ENCODE results near the gene ASAH2.

DNA sequence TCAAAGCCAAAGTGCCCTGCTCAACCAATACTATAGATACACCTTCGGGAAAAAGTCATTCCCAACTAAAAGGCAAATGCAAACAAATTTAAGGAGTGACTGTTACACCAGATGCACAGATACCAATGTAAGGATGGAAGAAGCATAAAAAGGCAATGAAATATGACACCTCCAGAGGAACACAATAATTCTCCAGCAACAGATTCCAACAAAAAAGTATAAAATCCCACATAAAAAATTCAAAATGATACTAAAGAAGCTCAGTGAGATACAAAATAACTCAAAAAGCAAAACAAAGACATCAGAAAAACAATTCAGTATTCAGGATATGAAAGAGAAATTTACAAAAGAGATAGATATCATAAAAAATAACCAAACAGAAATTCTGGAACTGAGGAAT lies 44.1 kb upstream of the ASAH2 start:
- no peak for TF ChIP-seq EZH2 (optimal IDR thresholded peaks at IDR 0.05; ENCODE audit: low read depth, low read length)
- TF ChIP-seq, protein P1, sequence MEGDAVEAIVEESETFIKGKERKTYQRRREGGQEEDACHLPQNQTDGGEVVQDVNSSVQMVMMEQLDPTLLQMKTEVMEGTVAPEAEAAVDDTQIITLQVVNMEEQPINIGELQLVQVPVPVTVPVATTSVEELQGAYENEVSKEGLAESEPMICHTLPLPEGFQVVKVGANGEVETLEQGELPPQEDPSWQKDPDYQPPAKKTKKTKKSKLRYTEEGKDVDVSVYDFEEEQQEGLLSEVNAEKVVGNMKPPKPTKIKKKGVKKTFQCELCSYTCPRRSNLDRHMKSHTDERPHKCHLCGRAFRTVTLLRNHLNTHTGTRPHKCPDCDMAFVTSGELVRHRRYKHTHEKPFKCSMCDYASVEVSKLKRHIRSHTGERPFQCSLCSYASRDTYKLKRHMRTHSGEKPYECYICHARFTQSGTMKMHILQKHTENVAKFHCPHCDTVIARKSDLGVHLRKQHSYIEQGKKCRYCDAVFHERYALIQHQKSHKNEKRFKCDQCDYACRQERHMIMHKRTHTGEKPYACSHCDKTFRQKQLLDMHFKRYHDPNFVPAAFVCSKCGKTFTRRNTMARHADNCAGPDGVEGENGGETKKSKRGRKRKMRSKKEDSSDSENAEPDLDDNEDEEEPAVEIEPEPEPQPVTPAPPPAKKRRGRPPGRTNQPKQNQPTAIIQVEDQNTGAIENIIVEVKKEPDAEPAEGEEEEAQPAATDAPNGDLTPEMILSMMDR (IDR thresholded peaks at IDR 0.05; ENCODE audit: low read length) = no peak

Measured in MM.1S (cell line).